Liver (tissue), 3 donors: ENCODE results near the gene SRGAP1.

Experiments used
- CTCF ChIP-seq: fragments of 150-350 bp; IDR thresholded peaks from 2 replicates; pipeline ENCODE4 v1.5.1; 2017; ENCODE audit warnings: improper control_type of control experiment, low read depth, low read length; ENCODE audit not compliant: missing input control
- EGR1 ChIP-seq, 2 donors: IDR thresholded peaks; 2 replicates each; pipeline ENCODE4 v1.6.1; 2016 to 2018; ENCODE audit warnings: antibody characterized with exemption in 2 of 2, low read depth in 2 of 2
- FOXA2 ChIP-seq: IDR thresholded peaks from 2 replicates; pipeline ENCODE4 v1.6.1; 2016; ENCODE audit warnings: antibody characterized with exemption
- GABPA ChIP-seq, 2 donors: IDR thresholded peaks in 1 of 2; conservative IDR thresholded peaks in 1 of 2; 2 replicates each; pipeline ENCODE4 v1.6.1; 2016; ENCODE audit warnings: antibody characterized with exemption in 2 of 2, mild to moderate bottlenecking in 1 of 2, moderate library complexity in 1 of 2
- HNF4A ChIP-seq, 2 donors: conservative IDR thresholded peaks; 2 replicates each; pipeline ENCODE4 v1.6.1; 2016; ENCODE audit warnings: antibody characterized with exemption in 2 of 2, mild to moderate bottlenecking in 2 of 2
- HNF4G ChIP-seq: IDR thresholded peaks from 2 replicates; pipeline ENCODE4 v1.6.1; 2016; ENCODE audit warnings: antibody characterized with exemption
- JUND ChIP-seq, 2 donors: IDR thresholded peaks; 2 replicates each; pipeline ENCODE4 v1.6.1; 2016; ENCODE audit warnings: antibody characterized with exemption in 2 of 2
- MAX ChIP-seq: IDR thresholded peaks from 2 replicates; pipeline ENCODE4 v1.6.1; 2016; ENCODE audit warnings: antibody characterized with exemption
- NR2F2 ChIP-seq: IDR thresholded peaks from 2 replicates; pipeline ENCODE4 v1.6.1; 2016; ENCODE audit warnings: antibody characterized with exemption
- RAD21 ChIP-seq, 2 donors: IDR thresholded peaks; 2 replicates each; pipeline ENCODE4 v1.6.1; 2016; ENCODE audit warnings: antibody characterized with exemption in 2 of 2, mild to moderate bottlenecking in 2 of 2
- REST ChIP-seq: IDR thresholded peaks from 2 replicates; pipeline ENCODE4 v1.6.1; 2016; ENCODE audit warnings: antibody characterized with exemption, mild to moderate bottlenecking
- RXRA ChIP-seq, 2 donors: IDR thresholded peaks; 2 replicates each; pipeline ENCODE4 v1.6.1; 2017 to 2018; ENCODE audit warnings: antibody characterized with exemption in 2 of 2, mild to moderate bottlenecking in 1 of 2
- TAF1 ChIP-seq: conservative IDR thresholded peaks from 2 replicates; pipeline ENCODE4 v1.6.1; 2016; ENCODE audit warnings: antibody characterized with exemption, mild to moderate bottlenecking
- ZBTB33 ChIP-seq: IDR thresholded peaks from 2 replicates; pipeline ENCODE4 v1.6.1; 2016; ENCODE audit warnings: antibody characterized with exemption
- donor health status: healthy.
- donor health status: healthy.

GRCh38 chr12:64099397-64099796 is 254.9 kb downstream of the SRGAP1 start:
- TF ChIP-seq MAX (no peak), CTCF (no peak), RXRA (IDR thresholded peaks at IDR 0.05) (no peak), JUND (IDR thresholded peaks at IDR 0.05) (no peak), GABPA (IDR thresholded peaks at IDR 0.05 in 1 of 2, conservative IDR thresholded peaks at IDR 0.05 in 1 of 2) (no peak), REST (no peak), HNF4A (conservative IDR thresholded peaks at IDR 0.05) (no peak), TAF1 (no peak), FOXA2 (no peak), HNF4G (no peak), EGR1 (IDR thresholded peaks at IDR 0.05; ENCODE audit: low read depth in 2 of 2) (no peak), ZBTB33 (no peak), NR2F2 (no peak), RAD21 (IDR thresholded peaks at IDR 0.05) (no peak)
